SK-N-SH treated with all-trans-retinoic acid at 6 μM for 48 hours (cell line): ENCODE results near the gene VAC14.
A peak's percentile ranks its signal among the peaks of the same experiment; 100 is the strongest.

ENCODE experiments used
- ARNTL ChIP-seq: fragments of 450-650 bp; formaldehyde crosslinking; IDR thresholded peaks from 2 replicates; pipeline ENCODE4 v1.5.0; 2020; ENCODE audit warnings: low read depth, mild to moderate bottlenecking, moderate library complexity, borderline replicate concordance
- BACH2 ChIP-seq: fragments of 250-450 bp; sonication (Bioruptor Pico); IDR thresholded peaks from 2 replicates; pipeline ENCODE4 v1.9.0; 2021; ENCODE audit warnings: mild to moderate bottlenecking, borderline replicate concordance
- ISL1 ChIP-seq: fragments of 250-450 bp; sonication (Bioruptor Pico); IDR thresholded peaks from 2 replicates; pipeline ENCODE4 v2.1.2; 2022; ENCODE audit warnings: mild to moderate bottlenecking, moderate library complexity
- PPARA ChIP-seq: fragments of 250-450 bp; sonication (Bioruptor Pico); IDR thresholded peaks from 2 replicates; pipeline ENCODE4 v1.5.0; 2020; ENCODE audit warnings: mild to moderate bottlenecking, borderline replicate concordance
- RARB ChIP-seq: fragments of 250-450 bp; sonication (Bioruptor Pico); IDR thresholded peaks from 2 replicates; pipeline ENCODE4 v1.8.0; 2021; ENCODE audit warnings: mild to moderate bottlenecking, moderate library complexity
- TCF4 ChIP-seq: fragments of 250-450 bp; sonication (Bioruptor Pico); IDR thresholded peaks from 2 replicates; pipeline ENCODE4 v1.8.0; 2021; ENCODE audit warnings: mild to moderate bottlenecking, moderate library complexity, borderline replicate concordance
- ZFP3 ChIP-seq: fragments of 250-450 bp; sonication (Bioruptor Pico); IDR thresholded peaks from 2 replicates; pipeline ENCODE4 v1.5.0; 2020; ENCODE audit warnings: mild to moderate bottlenecking, moderate library complexity
- ZFP30 ChIP-seq: fragments of 450-650 bp; formaldehyde crosslinking; IDR thresholded peaks from 2 replicates; pipeline ENCODE4 v1.5.0; 2022; ENCODE audit warnings: mild to moderate bottlenecking, moderate library complexity
- ZNF565 ChIP-seq: fragments of 450-650 bp; formaldehyde crosslinking; conservative IDR thresholded peaks from 2 replicates; pipeline ENCODE4 v1.5.0; 2020; ENCODE audit warnings: low read depth, mild to moderate bottlenecking, moderate library complexity
- ZNF8 ChIP-seq: fragments of 450-650 bp; formaldehyde crosslinking; IDR thresholded peaks from 2 replicates; pipeline ENCODE4 v1.5.0; 2020; ENCODE audit warnings: mild to moderate bottlenecking, moderate library complexity
- TF ChIP-seq, protein P1 (sequence below): fragments of 250-450 bp; sonication (Bioruptor Pico); IDR thresholded peaks from 2 replicates; pipeline ENCODE4 v1.8.0; 2020; ENCODE audit warnings: mild to moderate bottlenecking, moderate library complexity, borderline replicate concordance
- TF ChIP-seq, protein P2 (sequence below): fragments of 250-450 bp; sonication (Bioruptor Pico); IDR thresholded peaks from 2 replicates; pipeline ENCODE4 v1.5.1; 2021; ENCODE audit warnings: mild to moderate bottlenecking, moderate library complexity
- TF ChIP-seq, protein P3 (sequence below): fragments of 250-450 bp; sonication (Bioruptor Pico); IDR thresholded peaks from 2 replicates; pipeline ENCODE4 v1.8.0; 2021; ENCODE audit warnings: low read depth, mild to moderate bottlenecking, moderate library complexity, borderline replicate concordance

DNA sequence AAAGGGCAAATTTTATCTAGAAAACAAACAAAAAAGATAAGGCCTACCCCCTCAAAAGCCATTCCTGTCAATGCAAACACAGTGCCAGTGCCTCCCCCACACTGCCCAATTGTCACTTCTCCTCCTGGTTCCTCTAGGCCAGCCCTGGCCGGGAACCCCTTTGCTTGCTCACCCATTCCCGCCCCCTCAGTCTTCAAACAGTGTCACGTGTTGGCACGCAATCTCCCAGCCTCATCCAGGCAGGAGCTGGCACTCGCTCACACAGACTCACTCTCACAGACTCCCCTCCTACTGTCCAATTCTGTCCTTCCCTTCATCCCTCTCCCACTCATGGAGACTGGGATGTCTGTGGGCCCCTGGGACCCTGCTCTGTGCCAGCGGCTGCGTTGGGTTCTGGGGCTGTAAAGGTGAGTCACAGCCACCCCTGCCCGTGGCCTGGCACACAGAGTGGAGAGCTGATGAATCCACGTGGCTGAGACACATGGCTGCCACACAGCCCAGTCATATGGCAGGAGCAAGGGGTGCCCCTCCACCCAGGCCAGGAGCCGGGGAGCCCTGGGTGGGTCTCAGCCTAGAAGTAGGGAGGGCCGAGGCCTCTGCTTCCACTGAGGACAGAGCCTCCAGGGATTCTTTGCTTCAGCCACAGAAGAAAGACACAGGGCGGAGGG, 54.8 kb downstream of the VAC14 start:
- TF ChIP-seq ISL1 (no peak), ZFP3 (peak; percentile 61; the same call in 1 of the 2 replicates), ZFP30 (CRISPR knock-in tag) (no peak), ZNF565 (CRISPR knock-in tag) (no peak), ARNTL (CRISPR knock-in tag) (no peak), ZNF8 (CRISPR knock-in tag) (no peak), TCF4 (CRISPR knock-in tag) (no peak), RARB (CRISPR knock-in tag) (no peak), PPARA (CRISPR knock-in tag) (no peak), BACH2 (CRISPR knock-in tag) (no peak)
- TF ChIP-seq, protein P1, sequence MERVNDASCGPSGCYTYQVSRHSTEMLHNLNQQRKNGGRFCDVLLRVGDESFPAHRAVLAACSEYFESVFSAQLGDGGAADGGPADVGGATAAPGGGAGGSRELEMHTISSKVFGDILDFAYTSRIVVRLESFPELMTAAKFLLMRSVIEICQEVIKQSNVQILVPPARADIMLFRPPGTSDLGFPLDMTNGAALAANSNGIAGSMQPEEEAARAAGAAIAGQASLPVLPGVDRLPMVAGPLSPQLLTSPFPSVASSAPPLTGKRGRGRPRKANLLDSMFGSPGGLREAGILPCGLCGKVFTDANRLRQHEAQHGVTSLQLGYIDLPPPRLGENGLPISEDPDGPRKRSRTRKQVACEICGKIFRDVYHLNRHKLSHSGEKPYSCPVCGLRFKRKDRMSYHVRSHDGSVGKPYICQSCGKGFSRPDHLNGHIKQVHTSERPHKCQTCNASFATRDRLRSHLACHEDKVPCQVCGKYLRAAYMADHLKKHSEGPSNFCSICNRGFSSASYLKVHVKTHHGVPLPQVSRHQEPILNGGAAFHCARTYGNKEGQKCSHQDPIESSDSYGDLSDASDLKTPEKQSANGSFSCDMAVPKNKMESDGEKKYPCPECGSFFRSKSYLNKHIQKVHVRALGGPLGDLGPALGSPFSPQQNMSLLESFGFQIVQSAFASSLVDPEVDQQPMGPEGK (CRISPR knock-in tag), result no peak
- TF ChIP-seq, protein P2, sequence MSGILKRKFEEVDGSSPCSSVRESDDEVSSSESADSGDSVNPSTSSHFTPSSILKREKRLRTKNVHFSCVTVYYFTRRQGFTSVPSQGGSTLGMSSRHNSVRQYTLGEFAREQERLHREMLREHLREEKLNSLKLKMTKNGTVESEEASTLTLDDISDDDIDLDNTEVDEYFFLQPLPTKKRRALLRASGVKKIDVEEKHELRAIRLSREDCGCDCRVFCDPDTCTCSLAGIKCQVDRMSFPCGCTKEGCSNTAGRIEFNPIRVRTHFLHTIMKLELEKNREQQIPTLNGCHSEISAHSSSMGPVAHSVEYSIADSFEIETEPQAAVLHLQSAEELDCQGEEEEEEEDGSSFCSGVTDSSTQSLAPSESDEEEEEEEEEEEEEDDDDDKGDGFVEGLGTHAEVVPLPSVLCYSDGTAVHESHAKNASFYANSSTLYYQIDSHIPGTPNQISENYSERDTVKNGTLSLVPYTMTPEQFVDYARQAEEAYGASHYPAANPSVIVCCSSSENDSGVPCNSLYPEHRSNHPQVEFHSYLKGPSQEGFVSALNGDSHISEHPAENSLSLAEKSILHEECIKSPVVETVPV (CRISPR knock-in tag), result no peak
- TF ChIP-seq, protein P3, sequence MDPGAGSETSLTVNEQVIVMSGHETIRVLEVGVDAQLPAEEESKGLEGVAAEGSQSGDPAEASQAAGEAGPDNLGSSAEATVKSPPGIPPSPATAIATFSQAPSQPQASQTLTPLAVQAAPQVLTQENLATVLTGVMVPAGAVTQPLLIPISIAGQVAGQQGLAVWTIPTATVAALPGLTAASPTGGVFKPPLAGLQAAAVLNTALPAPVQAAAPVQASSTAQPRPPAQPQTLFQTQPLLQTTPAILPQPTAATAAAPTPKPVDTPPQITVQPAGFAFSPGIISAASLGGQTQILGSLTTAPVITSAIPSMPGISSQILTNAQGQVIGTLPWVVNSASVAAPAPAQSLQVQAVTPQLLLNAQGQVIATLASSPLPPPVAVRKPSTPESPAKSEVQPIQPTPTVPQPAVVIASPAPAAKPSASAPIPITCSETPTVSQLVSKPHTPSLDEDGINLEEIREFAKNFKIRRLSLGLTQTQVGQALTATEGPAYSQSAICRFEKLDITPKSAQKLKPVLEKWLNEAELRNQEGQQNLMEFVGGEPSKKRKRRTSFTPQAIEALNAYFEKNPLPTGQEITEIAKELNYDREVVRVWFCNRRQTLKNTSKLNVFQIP (CRISPR knock-in tag), result no peak
